ENCODE results near the gene RTBDN. TPM values are rescaled to one million over a fixed set of nuclear protein-coding genes. Genes with fewer than 3 reads are reported as not detected.

RTBDN gene
- not detected for total RNA-seq

DNA sequence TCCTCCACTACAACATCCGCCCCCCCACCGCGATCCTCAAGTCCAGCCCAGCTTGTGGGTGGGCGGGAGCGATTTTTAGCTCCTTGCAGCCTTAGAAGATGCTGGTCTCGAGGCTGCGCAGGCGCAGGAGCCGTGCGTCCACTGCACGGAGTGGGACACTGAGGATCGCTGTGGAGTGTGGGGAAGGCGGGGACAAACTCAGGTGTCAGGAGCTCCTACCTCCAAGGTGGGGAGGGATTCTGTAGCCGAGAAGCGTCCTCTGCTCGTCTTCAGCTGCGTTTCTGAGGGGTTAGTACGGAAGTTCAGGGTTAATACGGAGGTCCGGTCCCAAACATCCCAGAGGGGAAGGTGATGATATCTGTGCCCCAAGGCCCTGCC is at the start of gene RTBDN:
RTBDN (minus strand) TSS at position 14 of the 378 bp plus-strand sequence. CDS start 4,600 bp downstream, outside the sequence.
- Histone ChIP-seq H3K4me3 (peak within 1 kb of the TSS; percentile 18 to 70 (median 41)), H3K27me3 (peaks cover 22 to 100% (median 36%) of the 10 kb centered on the region in 4 donors), H3K4me1 (peaks cover 10 to 57% (median 22%) of the 10 kb centered on the region in 3 donors), H3K36me3 (no peaks in the 10 kb centered on the region), H3K27ac (no peak within 1 kb of the TSS), H3K9me3 (no peaks in the 10 kb centered on the region)
- no peak for DNase-seq
- intact Hi-C loops (cut with DNase I) = no loop called here
- WGBS, 2 donors = 13 to 20% methylated on average over 2 to 16 of the region's 20 CpGs
- no peak for TF ChIP-seq POLR2A (IDR thresholded peaks at IDR 0.05)
- TF ChIP-seq, protein P1, sequence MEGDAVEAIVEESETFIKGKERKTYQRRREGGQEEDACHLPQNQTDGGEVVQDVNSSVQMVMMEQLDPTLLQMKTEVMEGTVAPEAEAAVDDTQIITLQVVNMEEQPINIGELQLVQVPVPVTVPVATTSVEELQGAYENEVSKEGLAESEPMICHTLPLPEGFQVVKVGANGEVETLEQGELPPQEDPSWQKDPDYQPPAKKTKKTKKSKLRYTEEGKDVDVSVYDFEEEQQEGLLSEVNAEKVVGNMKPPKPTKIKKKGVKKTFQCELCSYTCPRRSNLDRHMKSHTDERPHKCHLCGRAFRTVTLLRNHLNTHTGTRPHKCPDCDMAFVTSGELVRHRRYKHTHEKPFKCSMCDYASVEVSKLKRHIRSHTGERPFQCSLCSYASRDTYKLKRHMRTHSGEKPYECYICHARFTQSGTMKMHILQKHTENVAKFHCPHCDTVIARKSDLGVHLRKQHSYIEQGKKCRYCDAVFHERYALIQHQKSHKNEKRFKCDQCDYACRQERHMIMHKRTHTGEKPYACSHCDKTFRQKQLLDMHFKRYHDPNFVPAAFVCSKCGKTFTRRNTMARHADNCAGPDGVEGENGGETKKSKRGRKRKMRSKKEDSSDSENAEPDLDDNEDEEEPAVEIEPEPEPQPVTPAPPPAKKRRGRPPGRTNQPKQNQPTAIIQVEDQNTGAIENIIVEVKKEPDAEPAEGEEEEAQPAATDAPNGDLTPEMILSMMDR (IDR thresholded peaks at IDR 0.05) = no peak

DNA sequence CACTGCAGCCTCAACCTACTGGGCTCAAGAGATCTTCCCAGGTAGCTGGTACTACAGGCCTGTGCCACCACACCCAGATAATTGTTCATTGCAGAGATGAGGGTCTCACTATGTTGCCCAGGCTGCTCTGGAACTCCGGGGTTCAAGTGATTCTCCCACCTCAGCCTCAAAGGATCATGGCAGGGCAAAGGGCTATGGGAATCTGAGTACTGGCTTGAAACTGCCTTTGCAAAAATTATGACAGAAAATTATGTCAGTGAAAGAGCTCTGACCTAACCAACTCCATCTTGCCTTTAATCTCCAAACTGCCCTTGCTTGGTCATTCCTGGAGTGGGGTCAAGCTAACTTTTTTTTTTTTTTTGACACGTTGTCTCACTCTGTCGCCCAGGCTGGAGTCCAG is 48.2 kb upstream of the RTBDN start:
- peaks cover 0 to 17% (median 14%) of the 10 kb centered on the region in 3 donors for H3K9me3 ChIP-seq
- peaks cover 14 to 44% (median 20%) of the 10 kb centered on the region in 3 donors for H3K4me1 ChIP-seq
- H3K27ac ChIP-seq = no peak overlapping the region
- peaks cover 6 to 13% (median 7%) of the 10 kb centered on the region in 3 donors for H3K36me3 ChIP-seq
- 82 to 100% methylated on average over 2 to 3 of the region's 3 CpGs for WGBS, 2 donors
- TF ChIP-seq, protein P1 (IDR thresholded peaks at IDR 0.05) = no peak
- no peak for TF ChIP-seq POLR2A (IDR thresholded peaks at IDR 0.05)
- no peak for DNase-seq
- no peak overlapping the region for H3K4me3 ChIP-seq
- intact Hi-C loops (cut with DNase I) = no loop called here
- H3K27me3 ChIP-seq = peaks cover 0 to 35% (median 0%) of the 10 kb centered on the region in 4 donors

DNA sequence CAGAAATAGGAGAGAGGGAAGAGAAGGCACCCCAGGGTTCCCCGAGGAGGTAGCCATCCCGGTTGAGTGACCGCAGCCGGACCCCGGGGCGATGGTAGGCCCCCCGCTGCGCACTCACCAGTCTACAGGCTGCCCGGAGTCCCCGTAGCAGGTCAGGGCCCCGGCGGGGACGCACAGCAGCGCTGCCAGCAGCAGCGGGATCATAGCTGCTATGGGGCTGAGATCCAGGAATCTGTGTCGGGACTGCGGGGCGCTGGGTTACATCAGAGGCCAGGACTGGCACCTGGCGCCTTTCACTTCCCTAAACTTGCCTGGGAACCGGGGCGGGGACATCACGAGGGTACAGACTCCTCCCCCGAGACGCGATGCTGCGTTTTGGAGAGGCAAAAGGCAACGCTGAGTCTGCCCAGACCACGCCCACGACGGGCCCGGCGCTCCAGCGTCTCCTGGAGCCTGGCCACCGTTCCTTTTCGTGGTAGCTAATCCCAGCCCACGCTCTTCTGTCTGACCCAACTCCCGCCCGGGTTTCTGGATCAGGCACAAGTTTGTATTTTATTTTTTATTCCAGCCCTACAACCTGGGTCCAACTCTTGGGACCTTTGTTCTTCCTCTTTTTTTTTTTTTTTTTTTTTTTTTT is 46.9 kb upstream of the RTBDN start, which contains the start of gene DNASE2:
DNASE2 (minus strand) TSS at position 278 of the 637 bp plus-strand sequence; CDS start at position 204, 74 bp downstream.
- Histone ChIP-seq H3K36me3 (peaks cover 14 to 26% (median 16%) of the 10 kb centered on the region in 3 donors), H3K4me1 (peaks cover 14 to 44% (median 20%) of the 10 kb centered on the region in 3 donors), H3K27me3 (peaks cover 0 to 26% (median 0%) of the 10 kb centered on the region in 4 donors), H3K9me3 (peaks cover 0 to 17% (median 14%) of the 10 kb centered on the region in 3 donors), H3K27ac (peak within 1 kb of the TSS; percentile 84 to 96 (median 94)), H3K4me3 (peak within 1 kb of the TSS; percentile 52 to 98 (median 82))
- peak; percentile 86 for DNase-seq
- intact Hi-C loops (cut with DNase I) = no loop called here
- 0% methylated on average over 12 of the region's 38 CpGs for WGBS, 2 donors
- TF ChIP-seq, protein P1 (IDR thresholded peaks at IDR 0.05) = peak in 1 of 6 experiments; percentile 9
- TF ChIP-seq POLR2A (IDR thresholded peaks at IDR 0.05) = peak in 3 of 4 donors; percentile 61 to 93 (median 83)

DNA sequence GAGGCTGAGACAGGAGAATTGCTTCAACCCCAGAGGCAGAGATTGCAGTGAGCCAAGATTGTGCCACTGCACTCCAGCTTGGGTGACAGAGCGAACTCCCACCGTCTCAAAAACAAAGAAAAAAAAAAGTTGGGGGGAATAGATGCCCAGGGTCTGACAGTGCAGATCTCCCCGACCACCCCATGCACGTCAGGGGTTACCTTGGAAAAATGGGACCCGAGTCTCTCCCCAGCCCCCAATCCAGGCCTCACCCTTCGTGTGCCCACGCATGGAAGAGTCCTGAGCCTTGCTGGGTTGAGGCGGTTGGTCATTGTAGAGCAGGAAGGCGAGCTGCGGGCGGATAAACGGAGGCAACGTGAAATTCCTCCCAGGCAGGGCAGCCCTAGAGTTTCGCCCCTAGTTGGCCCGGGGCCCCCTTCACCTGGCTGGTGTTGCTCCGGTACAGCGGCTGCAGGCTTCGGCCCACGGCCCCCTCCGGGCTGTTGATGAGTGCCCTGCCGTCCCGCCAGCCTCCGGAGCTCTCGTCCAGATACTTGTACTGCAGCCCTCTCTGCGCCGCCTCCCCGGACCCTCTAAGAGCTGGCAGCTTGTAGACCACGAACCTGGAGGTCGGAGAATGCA is 46.3 kb upstream of the RTBDN start:
- no peak for DNase-seq

More for the DNA sequence above, 46.3 kb upstream of the RTBDN start:
- intact Hi-C loops (cut with DNase I) = no loop called here
- no peak for TF ChIP-seq POLR2A (IDR thresholded peaks at IDR 0.05)
- TF ChIP-seq, protein P1 (IDR thresholded peaks at IDR 0.05) = no peak
- Histone ChIP-seq H3K4me3 (peak overlapping the region; percentile 52 to 98 (median 82)), H3K9me3 (peaks cover 0 to 17% (median 14%) of the 10 kb centered on the region in 3 donors), H3K36me3 (peaks cover 14 to 32% (median 16%) of the 10 kb centered on the region in 3 donors), H3K27ac (peak overlapping the region; percentile 84 to 96 (median 94)), H3K4me1 (peaks cover 10 to 39% (median 15%) of the 10 kb centered on the region in 3 donors), H3K27me3 (peaks cover 0 to 20% (median 0%) of the 10 kb centered on the region in 4 donors)
- 33% methylated on average over 3 to 9 of the region's 29 CpGs for WGBS, 2 donors

Measured in esophagus squamous epithelium (tissue), 5 donors.